Bronchial epithelial cell (primary cell): ENCODE data around the gene KCNC4. TPM values are rescaled to one million over a fixed set of nuclear protein-coding genes. Genes with fewer than 3 reads are reported as not detected.

ENCODE experiments used
- DNase-seq: peaks from one replicate; pipeline ENCODE4 v3.0.0-alpha.2; 2010; ENCODE audit warnings: low read depth
- FAIRE-seq: peaks from 2 replicates; lab custom pipeline; 2011; peaks lifted over from hg19 to GRCh38; lab: Jason Lieb, UNC
- H3K27me3 ChIP-seq: 2 replicates; pipeline ENCODE4 v1.5.1; 2011; ENCODE audit warnings: low read length; ENCODE audit not compliant: control insufficient read depth, insufficient read depth
- H3K36me3 ChIP-seq: 2 replicates; pipeline ENCODE4 v1.5.1; 2011; ENCODE audit warnings: low read length; ENCODE audit not compliant: control insufficient read depth, insufficient read depth
- H3K4me3 ChIP-seq: 2 replicates; pipeline ENCODE4 v1.5.1; 2011; ENCODE audit warnings: mild to moderate bottlenecking, low read depth, low read length, control low read depth
- CTCF ChIP-seq: IDR thresholded peaks from 2 replicates; pipeline ENCODE4 v1.5.1; 2011; ENCODE audit warnings: mild to moderate bottlenecking, moderate library complexity, low read length, control low read depth, inconsistent platforms; ENCODE audit not compliant: insufficient read depth, severe bottlenecking
- total RNA-seq: library from RNA; depleted of rRNA; stranded (reverse); fragments of >200 nt; gene quantifications from 2 replicates; pipeline ENCODE4 v1.2.1, GENCODE V29; 2014

The KCNC4 gene
- total RNA-seq, 1 donor from 2014 or later: 0.53 TPM

GRCh38 chr1:110225756-110226404 lies 15.8 kb downstream of the KCNC4 start:
- DNase-seq (no peak), FAIRE-seq (peak; percentile 7)
- no peak for TF ChIP-seq CTCF
- Histone ChIP-seq H3K4me3 (no peak overlapping the region), H3K36me3 (no peaks in the 10 kb centered on the region), H3K27me3 (no peaks in the 10 kb centered on the region)

- no peaks in the 10 kb centered on the region for H3K27me3 ChIP-seq
- TF ChIP-seq CTCF: no peak
- DNase-seq (no peak), FAIRE-seq (no peak)
- no peak overlapping the region for H3K4me3 ChIP-seq
- H3K36me3 ChIP-seq: no peaks in the 10 kb centered on the region
These were observed 17.7 kb downstream of the KCNC4 start for GRCh38 chr1:110227774-110228173.

- H3K4me3 ChIP-seq: no peak overlapping the region
- no peaks in the 10 kb centered on the region for H3K36me3 ChIP-seq
- DNase-seq (peak; percentile 20), FAIRE-seq (no peak)
- no peaks in the 10 kb centered on the region for H3K27me3 ChIP-seq
- TF ChIP-seq CTCF: no peak
These were observed 18.3 kb downstream of the KCNC4 start for GRCh38 chr1:110228381-110228780.

- no peak overlapping the region for H3K4me3 ChIP-seq
- no peaks in the 10 kb centered on the region for H3K36me3 ChIP-seq
- no peak for FAIRE-seq
- no peaks in the 10 kb centered on the region for H3K27me3 ChIP-seq
- no peak for DNase-seq
- TF ChIP-seq CTCF: no peak
These were observed 18.8 kb downstream of the KCNC4 start for GRCh38 chr1:110228869-110229268.

GRCh38 chr1:110229348-110230001 lies 19.4 kb downstream of the KCNC4 start:
- DNase-seq: peak; percentile 84
- no peaks in the 10 kb centered on the region for H3K36me3 ChIP-seq
- no peak overlapping the region for H3K4me3 ChIP-seq
- FAIRE-seq: no peak
- H3K27me3 ChIP-seq: no peaks in the 10 kb centered on the region
- TF ChIP-seq CTCF: no peak
